Activated CD8-positive, alpha-beta memory T cell treated with anti-CD3 and anti-CD28 coated beads for 48 hours (primary cell): ENCODE results near the gene PUS1.

ENCODE experiments used
- DNase-seq, 3 experiments: peaks; one replicate each; pipeline ENCODE4 v3.0.0-alpha.2; 2020; ENCODE audit warnings: low read depth in 2 of 3, low spot score in 2 of 3

PUS1 gene

GRCh38 chr12:131902332-131903241 lies 26.5 kb upstream of the PUS1 start:
- DNase-seq, result no peak

- no peak for DNase-seq
Observed at GRCh38 chr12:131903270-131904255, 25.5 kb upstream of the PUS1 start.

GRCh38 chr12:131904346-131904745 lies 24.7 kb upstream of the PUS1 start:
- DNase-seq, result no peak

DNA sequence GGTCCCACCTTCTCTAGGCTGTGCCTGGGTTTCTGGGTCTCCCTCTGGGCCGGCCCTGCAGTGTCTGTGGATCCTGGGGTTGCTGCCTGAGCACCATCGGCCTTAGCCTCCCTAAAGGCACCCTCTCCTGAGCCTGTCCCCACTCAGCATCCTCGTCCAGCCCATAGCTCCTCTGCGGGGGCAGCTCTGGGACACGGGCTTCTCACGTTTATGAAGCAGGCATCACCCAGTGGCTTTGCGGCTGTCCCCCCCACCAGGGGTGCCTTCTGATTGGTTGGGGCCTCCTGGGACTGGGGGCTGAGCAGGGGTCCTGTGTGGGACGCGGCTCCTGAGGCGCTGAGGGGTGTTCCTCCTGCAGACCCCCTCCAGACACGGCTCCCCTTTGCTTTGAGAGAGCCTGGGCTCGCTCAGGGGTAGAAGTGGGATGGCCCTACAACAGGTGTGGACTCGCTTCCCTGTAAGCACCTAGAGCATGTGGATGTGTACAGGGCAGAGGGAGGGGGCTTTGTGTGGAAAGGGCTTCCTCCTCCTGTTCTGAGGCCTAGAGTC lies 23.9 kb upstream of the PUS1 start:
- no peak for DNase-seq

GRCh38 chr12:131905630-131906091 lies 23.4 kb upstream of the PUS1 start:
- DNase-seq, result no peak

DNA sequence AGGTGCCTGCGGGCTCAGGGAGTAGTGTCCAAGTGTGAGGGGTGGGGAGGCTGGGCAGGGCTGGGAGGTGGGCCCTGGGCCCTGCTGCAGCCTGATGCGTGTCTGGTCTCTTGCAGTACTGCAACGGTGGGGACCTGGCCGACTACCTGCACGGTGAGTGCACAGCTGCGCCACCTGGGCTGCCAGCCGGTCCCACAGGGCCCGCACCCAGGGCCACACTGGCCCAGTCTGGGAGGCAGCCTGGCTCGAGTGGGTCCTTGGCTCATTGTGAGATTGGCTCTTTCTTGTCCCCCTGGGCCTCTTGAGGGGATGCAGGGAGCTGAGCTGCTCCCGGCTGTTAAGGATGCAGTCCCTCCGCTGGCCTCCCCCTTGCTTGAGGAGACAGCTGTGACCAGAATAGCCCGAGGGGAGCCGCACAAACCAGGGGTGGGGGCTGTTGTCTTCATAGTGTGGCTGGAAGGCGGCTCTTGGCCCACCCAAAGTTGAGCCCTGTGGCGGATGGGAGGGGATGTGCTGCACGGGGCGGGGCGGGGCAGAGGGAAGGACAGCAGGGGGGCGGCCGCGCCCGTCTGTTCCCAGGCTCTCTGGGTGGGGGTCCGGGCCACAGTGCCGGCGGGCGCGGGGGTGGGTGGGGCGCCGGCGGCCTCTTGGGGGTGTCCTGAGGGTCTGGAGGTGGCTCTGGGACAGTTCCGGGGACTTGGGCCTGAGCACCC lies 21.5 kb upstream of the PUS1 start:
- no peak for DNase-seq

- DNase-seq, result no peak
Observed at GRCh38 chr12:131908092-131909080, 20.7 kb upstream of the PUS1 start.

DNA sequence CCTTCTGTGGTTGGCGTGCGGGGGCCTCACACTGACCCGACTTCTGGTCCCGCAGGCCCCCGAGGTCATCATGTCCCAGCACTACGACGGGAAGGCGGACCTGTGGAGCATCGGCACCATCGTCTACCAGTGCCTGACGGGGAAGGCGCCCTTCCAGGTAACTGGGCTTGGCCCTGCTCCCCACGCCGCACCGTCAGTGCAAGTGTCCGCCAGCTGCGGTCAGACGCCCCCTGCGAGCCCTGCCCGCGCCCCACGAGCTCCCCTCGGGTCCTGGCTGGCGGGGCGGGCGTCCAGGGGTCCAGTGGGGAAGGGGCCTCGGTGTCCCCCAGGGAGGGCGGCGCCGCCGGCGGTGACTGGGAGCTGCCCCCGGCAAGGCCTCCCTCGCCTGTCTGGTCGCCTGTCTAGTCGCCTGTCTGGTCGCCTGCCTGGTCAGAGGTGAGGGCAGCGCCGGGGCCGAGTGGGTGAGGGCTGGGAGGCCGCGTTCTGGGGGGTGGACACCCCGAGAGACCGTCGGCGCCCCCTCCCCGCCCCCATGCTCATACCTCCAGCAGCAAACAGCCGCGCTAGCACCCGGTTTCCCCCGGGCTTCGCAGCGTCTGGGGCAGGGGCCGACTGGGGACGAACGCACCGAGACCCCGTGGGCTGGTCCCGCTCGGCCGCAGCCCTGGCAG lies 19.9 kb upstream of the PUS1 start:
- no peak for DNase-seq

- DNase-seq, result no peak
Observed at GRCh38 chr12:131909752-131910219, 19.3 kb upstream of the PUS1 start.

DNA sequence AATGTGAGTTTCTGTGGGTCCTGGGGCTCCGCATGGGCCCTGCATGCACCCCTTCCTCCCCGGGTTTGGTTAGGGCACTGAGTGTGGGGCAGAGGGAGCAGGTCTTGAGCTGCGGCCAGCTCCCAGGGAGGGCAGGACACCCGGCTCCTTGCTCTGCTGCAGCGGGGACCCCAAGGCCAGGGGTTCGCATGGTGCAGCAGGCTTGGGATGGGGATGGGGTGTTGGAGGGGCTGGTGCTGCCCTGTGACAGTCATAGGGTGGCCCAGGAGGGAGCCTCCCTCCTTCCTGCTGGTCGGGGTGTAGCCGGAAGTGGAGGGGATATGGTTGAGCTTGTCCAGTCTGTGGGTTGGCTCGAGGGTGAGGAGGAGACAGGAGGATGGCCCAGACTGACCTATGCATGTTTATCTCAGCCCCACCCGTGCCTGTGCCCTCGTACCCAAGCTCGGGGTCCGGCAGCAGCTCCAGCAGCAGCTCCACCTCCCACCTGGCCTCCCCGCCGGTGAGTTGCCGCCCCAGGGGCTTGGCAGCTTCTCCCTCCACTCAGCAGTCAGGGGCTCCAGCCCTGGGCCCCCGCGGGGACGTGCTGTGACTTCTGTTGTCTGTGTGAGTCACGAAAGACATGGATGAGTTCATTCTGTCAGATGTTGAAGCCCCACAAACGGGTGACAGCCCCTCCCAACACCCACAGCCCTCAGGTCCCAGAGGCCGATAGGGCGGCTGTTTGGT lies 18.6 kb upstream of the PUS1 start:
- DNase-seq, result no peak

DNA sequence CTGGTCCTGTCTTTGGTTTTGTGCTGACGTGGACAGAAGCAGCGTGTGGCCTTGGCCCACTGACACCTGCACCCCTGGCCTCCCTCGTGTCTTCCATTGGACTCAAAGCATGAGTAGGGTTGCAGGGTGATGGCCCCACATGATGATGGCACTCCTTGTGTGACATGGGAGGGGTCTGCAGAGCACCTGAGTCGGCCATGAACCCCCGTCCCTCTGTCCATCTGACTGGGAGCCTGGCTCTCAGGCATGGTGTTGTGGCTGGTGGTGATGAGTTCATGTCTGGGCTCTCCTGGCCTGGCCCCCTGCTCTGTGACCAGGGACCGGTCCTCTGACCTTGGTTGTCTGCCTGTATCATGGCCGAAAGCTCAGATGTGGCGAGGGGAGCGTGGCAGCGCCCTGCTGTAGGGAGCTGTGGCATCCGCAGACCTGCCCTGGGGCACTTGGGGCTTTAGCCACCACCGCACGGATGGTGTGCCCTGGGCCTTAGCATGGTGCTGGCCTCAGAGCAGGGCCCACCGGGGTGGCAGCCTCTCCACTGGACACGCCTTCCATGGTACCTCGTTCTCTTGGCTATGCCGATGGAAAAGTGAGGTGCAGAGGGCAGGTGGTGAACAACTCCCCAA lies 17.9 kb upstream of the PUS1 start:
- DNase-seq, result no peak

- no peak for DNase-seq
Observed at GRCh38 chr12:131911851-131912477, 17.1 kb upstream of the PUS1 start.

- no peak for DNase-seq
Observed at GRCh38 chr12:131912518-131913274, 16.4 kb upstream of the PUS1 start.

DNA sequence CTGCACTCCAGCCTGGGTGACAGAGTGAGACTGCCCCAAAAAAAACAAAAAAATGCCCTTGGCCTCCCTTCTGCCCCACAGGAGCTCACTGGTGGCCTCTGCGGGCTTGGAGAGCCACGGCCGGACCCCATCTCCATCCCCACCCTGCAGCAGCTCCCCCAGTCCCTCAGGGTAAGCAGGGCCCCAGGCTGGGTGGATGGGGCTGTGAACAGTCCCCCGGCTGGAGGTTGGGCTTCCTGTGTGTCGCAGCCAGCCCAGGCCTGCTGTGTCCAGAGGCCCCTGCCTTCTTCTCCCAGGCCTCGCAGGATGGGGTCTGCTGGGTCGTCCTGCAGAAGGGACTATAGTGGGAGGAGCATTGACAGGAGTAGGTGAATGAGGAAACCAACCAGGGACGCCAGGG lies 15.4 kb upstream of the PUS1 start:
- DNase-seq, result no peak

GRCh38 chr12:131914179-131914702 lies 14.8 kb upstream of the PUS1 start:
- DNase-seq, result no peak

- no peak for DNase-seq
Observed at GRCh38 chr12:131915000-131915689, 13.9 kb upstream of the PUS1 start.
